Right lobe of liver (tissue), 6 donors: ENCODE data around the gene PLXNA2. TPM values are rescaled to one million over a fixed set of nuclear protein-coding genes. Genes with fewer than 3 reads are reported as not detected.

Source experiments
- ATAC-seq, 4 donors: fragments of 200-7000 bp; cut with Tn5 transposase; one replicate each; pipeline ENCODE4 v1.9.1; 2020; ENCODE audit warnings: mild to moderate bottlenecking in 4 of 4, moderate library complexity in 4 of 4
- DNase-seq, 3 donors: peaks; one replicate each; pipeline ENCODE4 v3.0.0-alpha.2; 2020
- H3K27ac ChIP-seq, 3 donors: fragments of 200-600 bp; one replicate each; pipeline ENCODE4 v1.8.0; 2022
- H3K27me3 ChIP-seq, 2 donors: fragments of 200-600 bp; one replicate each; pipeline ENCODE4 v1.8.0; 2022
- H3K36me3 ChIP-seq, 4 donors: fragments of 200-600 bp; sonication (generic) in 1 of 4; one replicate each; pipeline versions ENCODE4 v1.5.1 to v1.8.0; 2017 to 2022; ENCODE audit warnings: control low read depth in 1 of 4
- H3K4me1 ChIP-seq, 4 donors: fragments of 200-600 bp; sonication (generic) in 1 of 4; one replicate each; pipeline versions ENCODE4 v1.5.1 to v1.8.0; 2017 to 2022; ENCODE audit warnings: control low read depth in 1 of 4
- H3K4me3 ChIP-seq, 3 donors: fragments of 200-600 bp; one replicate each; pipeline ENCODE4 v1.8.0; 2022
- H3K9me3 ChIP-seq, 4 donors: fragments of 200-600 bp; sonication (generic) in 1 of 4; one replicate each; pipeline versions ENCODE4 v1.5.1 to v1.8.0; 2017 to 2022; ENCODE audit warnings: control low read depth in 1 of 4
- POLR2A ChIP-seq: fragments of 450-650 bp; IDR thresholded peaks from one replicate; pipeline ENCODE4 v1.6.1; 2017; ENCODE audit warnings: antibody characterized with exemption, mild to moderate bottlenecking
- WGBS: methylation state at CpG from one replicate; pipeline ENCODE4 v1.1.6; 2018; ENCODE audit warnings: low coverage, low lambda C conversion rate; ENCODE audit not compliant: insufficient coverage; ENCODE audit errors: missing lambda C conversion rate; 5-methylcytosine and 5-hydroxymethylcytosine counted together
- intact Hi-C, 2 donors: fragments of 100-400 bp; cut with DNase I; formaldehyde crosslinking; loops; one replicate each; pipeline versions ENCODE4 v1.11.2 to v1.14.1; 2022
- total RNA-seq, 6 experiments: library from RNA; depleted of rRNA in 2 of 6; stranded (reverse); fragments of >200 nt in 2 of 6; fragmentation: NEBNext Ultra II Directional in 3 of 6; extraction: Animal tissue kit (Norgen Biotek cat#: 25700) in 3 of 6; gene quantifications; one replicate each; pipeline versions ENCODE4 v1.1.0 to v1.2.4, GENCODE V29; 2016 to 2023
- TF ChIP-seq, protein P1 (sequence below), 4 donors: fragments of 200-600 bp in 3 of 4; fragments of 450-650 bp in 1 of 4; IDR thresholded peaks; one replicate each; pipeline versions ENCODE4 v1.5.1 to v1.8.0; 2016 to 2022; ENCODE audit warnings: antibody characterized with exemption in 4 of 4, mild to moderate bottlenecking in 2 of 4
- donor health status: DM: no; HTN: yes; CAD: no.
- donor health status: DM: no; HTN: no; CAD: no.
- donor health status: DM: no; HTN: no; CAD: no.
- donor health status: DM: no; HTN: yes; CAD: no.
- donor health status: DM: no; HTN: yes; CAD: no.

Gene PLXNA2
- total RNA-seq, 6 experiments from 2014 or later = 5.6 to 20.8 (median 9.3) TPM

DNA sequence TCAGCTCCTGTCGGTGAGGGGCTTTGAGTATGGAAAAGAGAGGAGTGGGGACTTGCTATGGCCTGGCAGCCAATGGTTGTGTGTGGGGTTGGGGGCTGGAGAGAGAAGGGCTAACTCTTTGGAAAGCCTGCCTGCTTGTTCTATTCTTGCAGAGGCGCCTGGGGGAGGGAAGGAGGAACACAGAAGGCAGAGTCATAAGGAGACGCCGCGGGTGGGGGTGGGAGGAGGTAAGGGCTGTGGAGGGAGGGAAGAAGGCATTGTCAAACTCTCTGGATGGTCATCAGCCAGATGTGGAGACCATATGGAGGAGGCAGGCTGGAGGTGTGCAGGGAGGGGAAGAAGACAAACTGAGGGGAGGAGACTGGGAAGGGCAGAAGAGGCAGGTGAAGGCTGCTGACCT is 70.0 kb downstream of the PLXNA2 start:
- H3K9me3 ChIP-seq = no peaks in the 10 kb centered on the region
- intact Hi-C loops = no loop called here
- no peaks in the 10 kb centered on the region for H3K27me3 ChIP-seq
- WGBS = 100% methylated on average over 2 of the region's 5 CpGs
- peaks cover 0 to 66% (median 23%) of the 10 kb centered on the region in 4 donors for H3K4me1 ChIP-seq
- H3K36me3 ChIP-seq = no peaks in the 10 kb centered on the region
- no peak overlapping the region for H3K27ac ChIP-seq
- DNase-seq (no peak), ATAC-seq (no peak)
- TF ChIP-seq POLR2A = no peak
- TF ChIP-seq, protein P1, sequence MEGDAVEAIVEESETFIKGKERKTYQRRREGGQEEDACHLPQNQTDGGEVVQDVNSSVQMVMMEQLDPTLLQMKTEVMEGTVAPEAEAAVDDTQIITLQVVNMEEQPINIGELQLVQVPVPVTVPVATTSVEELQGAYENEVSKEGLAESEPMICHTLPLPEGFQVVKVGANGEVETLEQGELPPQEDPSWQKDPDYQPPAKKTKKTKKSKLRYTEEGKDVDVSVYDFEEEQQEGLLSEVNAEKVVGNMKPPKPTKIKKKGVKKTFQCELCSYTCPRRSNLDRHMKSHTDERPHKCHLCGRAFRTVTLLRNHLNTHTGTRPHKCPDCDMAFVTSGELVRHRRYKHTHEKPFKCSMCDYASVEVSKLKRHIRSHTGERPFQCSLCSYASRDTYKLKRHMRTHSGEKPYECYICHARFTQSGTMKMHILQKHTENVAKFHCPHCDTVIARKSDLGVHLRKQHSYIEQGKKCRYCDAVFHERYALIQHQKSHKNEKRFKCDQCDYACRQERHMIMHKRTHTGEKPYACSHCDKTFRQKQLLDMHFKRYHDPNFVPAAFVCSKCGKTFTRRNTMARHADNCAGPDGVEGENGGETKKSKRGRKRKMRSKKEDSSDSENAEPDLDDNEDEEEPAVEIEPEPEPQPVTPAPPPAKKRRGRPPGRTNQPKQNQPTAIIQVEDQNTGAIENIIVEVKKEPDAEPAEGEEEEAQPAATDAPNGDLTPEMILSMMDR (IDR thresholded peaks at IDR 0.05) = no peak
- no peak overlapping the region for H3K4me3 ChIP-seq

DNA sequence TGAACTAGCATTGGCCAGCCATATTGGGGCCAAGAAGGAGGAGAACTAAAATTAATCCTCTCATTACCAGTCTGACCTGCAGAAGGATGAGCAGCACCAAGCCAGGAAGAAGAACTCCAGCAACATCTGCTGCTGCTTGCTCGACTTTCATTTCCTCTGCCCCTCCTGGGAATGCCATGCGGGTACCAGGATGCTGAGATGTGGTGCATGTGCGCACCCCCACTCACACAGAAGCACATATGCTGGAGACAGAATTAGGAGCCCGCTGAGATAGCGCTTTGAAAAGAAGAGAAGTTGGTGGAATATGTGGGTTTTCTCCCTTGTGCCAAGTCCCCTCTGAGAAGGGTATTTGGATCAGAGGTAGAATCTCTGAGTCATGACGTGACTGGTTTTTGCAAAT is 70.4 kb downstream of the PLXNA2 start:
- Histone ChIP-seq H3K36me3 (no peaks in the 10 kb centered on the region), H3K9me3 (no peaks in the 10 kb centered on the region), H3K27me3 (no peaks in the 10 kb centered on the region), H3K27ac (no peak overlapping the region), H3K4me1 (peaks cover 0 to 61% (median 23%) of the 10 kb centered on the region in 4 donors), H3K4me3 (no peak overlapping the region)
- WGBS = 86% methylated on average over 4 of the region's 6 CpGs
- DNase-seq (no peak), ATAC-seq (no peak)
- TF ChIP-seq, protein P1 (IDR thresholded peaks at IDR 0.05) = no peak
- TF ChIP-seq POLR2A = no peak
- intact Hi-C loops = no loop called here

DNA sequence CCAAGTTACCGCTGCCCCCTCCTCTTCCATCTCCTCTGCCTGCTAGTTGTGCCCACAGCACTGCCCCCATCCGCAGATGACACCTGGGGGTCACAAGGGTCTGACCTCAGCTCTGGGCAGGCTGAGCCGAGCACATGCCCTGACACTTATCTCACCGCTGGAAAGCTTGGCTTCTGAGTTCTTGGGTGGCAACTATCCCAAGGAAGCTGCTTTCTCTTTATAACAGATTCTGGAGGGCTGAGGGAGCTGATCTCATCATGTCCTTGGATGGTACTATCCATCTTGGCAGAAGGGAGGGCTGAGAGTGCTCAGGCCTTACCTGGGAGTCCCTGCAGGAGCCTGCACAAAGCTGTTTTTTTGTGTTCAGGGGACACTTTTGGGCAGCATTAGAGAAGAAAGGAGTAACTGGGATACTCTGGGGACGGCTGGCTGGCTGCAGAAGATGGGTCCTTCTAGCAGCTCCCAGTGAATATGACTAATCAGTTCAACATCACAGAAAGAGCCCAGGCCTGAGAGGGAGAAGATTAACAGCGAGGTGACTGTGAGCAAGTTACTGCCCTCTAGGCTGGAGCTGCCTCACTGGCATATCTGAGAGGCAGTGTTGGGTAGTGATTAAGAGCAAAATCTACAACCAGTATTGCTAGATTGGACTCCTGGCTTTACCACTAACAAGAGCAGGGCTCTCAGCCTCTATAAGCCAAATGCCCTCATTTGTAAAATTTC is 71.6 kb downstream of the PLXNA2 start:
- ATAC-seq (peak; percentile 55 to 76 (median 63)), DNase-seq (peak in 1 of 3 donors; percentile 66)
- no peaks in the 10 kb centered on the region for H3K9me3 ChIP-seq
- peaks cover 0 to 49% (median 17%) of the 10 kb centered on the region in 4 donors for H3K4me1 ChIP-seq
- no peak overlapping the region for H3K4me3 ChIP-seq
- no peaks in the 10 kb centered on the region for H3K36me3 ChIP-seq
- TF ChIP-seq POLR2A = no peak
- TF ChIP-seq, protein P1 (IDR thresholded peaks at IDR 0.05) = no peak
- 21% methylated on average over 5 of the region's 6 CpGs for WGBS
- H3K27me3 ChIP-seq = no peaks in the 10 kb centered on the region
- H3K27ac ChIP-seq = peak overlapping the region in 2 of 3 donors; percentile 49 to 72
- intact Hi-C loops = no loop called here

DNA sequence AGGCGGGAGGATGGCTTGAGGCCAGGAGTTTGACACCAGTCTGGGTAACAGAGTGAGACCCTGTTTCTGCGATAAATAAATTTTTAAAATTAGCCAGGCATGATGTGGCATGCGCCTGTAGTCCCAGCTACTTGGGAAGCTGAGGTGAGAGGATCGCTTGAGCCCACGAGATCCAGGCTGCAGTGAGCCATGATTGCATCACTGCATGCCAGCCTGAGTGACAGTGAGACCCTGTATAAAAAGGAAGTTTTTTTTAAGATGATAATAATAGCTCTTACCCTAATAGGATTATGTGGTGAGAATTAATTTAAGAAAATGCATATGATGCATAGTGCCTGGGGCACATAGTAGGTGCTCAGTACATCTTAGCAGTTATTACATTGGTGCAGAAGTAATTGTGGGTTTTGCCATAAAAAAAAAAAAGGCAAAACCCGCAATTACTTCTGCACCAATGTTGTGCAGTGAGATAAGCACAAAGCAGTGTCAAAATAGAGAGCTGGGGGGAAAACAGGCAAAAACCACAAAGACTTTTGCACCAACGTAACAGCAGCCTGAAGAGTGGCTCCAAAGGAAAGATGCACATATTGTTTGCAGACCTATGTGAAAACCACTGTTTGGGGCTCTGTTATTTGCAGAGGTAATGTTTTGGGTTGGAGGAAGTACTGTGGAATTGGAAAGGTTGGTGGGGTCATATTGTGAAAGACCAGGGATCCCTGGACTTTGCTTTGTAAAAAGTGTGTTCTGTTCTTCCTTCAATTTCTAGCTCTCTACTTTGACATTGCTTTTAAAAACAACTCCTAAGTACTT is 72.4 kb downstream of the PLXNA2 start:
- no peaks in the 10 kb centered on the region for H3K36me3 ChIP-seq
- H3K4me3 ChIP-seq = no peak overlapping the region
- DNase-seq (peak in 1 of 3 donors; percentile 58), ATAC-seq (peak; percentile 79 to 90 (median 82))
- WGBS = 61% methylated on average over 7 of the region's 7 CpGs
- peaks cover 0 to 48% (median 16%) of the 10 kb centered on the region in 4 donors for H3K4me1 ChIP-seq
- no peaks in the 10 kb centered on the region for H3K27me3 ChIP-seq
- H3K9me3 ChIP-seq = no peaks in the 10 kb centered on the region
- intact Hi-C loops = no loop called here
- TF ChIP-seq POLR2A = no peak
- TF ChIP-seq, protein P1 (IDR thresholded peaks at IDR 0.05) = no peak
- H3K27ac ChIP-seq = peak overlapping the region in 2 of 3 donors; percentile 49 to 72
